ENCODE measurements around the gene HYOU1.
"Not testable (repeated sequence)": the region's sequence is repeated elsewhere in the genome, so short reads cannot be mapped to it uniquely, and the experiment has no call there.

HYOU1 gene

DNA sequence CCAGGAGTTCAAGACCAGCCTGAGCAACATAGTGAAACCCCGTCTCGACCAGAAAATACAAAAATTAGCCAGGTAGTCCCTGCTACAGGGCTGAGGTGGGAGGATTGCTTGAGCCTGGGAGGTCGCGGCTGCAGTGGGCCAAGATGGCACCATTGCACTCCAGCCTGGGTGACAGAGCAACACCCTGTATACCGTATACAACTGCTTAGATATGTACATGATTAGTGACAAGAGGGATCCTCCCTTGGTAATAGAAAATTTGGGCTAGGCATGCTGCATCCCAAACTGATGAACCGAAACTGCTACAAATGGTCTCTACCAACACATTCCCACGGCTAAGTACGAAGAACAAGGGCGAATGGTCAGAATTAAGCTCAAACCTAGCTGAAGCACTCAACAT, 14.1 kb downstream of the HYOU1 start:
- DNase-seq = no peak

DNA sequence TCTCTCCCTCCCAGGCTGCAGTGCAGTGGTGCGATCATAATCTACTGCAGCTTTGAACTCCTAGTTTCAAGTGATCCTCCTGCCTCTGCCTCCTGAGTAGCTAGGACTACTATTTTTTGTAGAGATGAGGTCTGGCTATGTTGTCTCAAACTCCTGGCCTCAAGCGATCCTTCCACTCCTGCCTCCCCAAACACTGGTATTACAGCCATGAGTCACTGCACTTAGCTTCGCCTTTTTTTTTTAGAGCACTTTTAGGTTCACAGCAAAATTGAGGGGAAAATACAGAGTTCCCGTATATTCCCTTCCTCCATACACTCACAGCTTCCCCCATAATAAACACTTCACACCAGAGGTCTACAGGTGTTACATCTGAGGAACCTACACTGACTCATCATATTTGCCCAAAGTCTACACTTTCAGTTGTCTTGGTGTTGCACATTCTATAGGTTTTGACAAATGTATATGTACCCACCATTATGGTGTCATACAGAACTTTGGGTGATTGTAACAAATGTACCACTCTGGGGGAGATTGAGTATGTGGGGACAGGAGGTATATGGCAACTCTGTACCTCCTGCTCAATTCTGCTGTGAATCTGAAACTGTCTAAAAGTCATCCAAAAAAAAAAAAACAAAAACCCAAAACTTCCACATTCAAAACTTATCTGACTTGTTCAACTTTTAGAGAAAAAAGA, 15.0 kb downstream of the HYOU1 start:
- DNase-seq = no peak

- DNase-seq = not testable (repeated sequence)
Measured at GRCh38 chr11:119039471-119039870, 17.5 kb downstream of the HYOU1 start.

DNA sequence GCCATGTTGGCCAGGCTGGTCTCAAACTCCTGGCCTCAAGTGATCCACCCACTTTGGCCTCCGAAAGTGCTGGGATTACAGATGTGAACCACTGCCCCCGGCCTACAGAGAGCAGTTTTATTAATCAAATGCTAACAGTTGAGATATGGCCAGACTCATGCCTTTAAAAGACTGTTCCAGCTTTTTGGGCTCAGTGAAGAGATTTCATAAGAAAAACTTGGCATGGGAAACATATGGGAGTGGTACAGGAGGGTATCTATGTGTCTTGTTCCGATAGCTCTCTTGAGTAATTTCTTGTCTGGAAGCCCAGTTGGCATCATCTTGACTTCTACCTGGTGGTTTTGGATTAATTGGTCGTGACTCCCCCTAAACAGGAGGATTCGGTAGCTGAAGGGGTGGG, 18.1 kb downstream of the HYOU1 start:
- DNase-seq = no peak

GRCh38 chr11:119034813-119035212, 22.2 kb downstream of the HYOU1 start:
- DNase-seq = no peak

GRCh38 chr11:119033421-119033820, 23.6 kb downstream of the HYOU1 start:
- DNase-seq = not testable (repeated sequence)

GRCh38 chr11:119031912-119032280, 25.1 kb downstream of the HYOU1 start:
- no peak for DNase-seq

DNA sequence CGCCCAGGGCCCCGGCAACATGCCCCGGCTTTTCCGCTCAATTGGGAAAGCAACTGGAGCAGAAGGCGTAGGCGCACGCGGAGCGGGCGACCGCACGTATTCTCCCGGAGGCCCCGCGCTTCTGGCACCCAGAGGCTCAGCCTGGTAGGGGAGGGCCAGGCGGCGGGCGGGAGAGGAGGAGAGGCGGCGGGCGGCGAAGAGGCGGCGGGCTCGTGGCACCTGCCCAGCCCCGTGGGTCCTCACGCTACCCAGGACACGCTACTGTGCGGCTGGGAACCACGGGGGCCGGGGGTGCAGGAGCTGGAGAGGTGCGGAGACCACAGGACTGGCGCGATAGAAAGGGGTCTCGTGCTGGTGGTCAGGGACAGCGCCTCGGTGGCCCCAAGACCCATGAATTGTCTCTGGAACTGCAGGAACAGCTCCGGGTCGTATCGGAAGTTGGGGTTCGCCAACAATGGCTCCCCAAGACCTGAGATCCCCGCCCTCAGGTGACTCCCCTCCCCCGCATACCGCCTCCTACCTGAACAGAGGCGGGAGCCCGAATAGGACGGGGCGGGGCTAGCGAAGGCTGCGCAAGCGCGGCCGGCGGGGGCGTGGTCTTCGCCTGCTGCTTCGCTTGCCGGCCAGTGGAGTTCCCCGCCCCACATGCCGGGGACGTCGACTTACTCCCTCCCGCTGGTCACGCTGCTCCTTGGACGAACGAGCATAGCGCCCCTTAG, 26.5 kb downstream of the HYOU1 start, which contains the start of gene SLC37A4:
Gene SLC37A4 (minus strand): TSS at position 549 of the 719 bp plus-strand sequence.
- DNase-seq = peak; percentile 99

DNA sequence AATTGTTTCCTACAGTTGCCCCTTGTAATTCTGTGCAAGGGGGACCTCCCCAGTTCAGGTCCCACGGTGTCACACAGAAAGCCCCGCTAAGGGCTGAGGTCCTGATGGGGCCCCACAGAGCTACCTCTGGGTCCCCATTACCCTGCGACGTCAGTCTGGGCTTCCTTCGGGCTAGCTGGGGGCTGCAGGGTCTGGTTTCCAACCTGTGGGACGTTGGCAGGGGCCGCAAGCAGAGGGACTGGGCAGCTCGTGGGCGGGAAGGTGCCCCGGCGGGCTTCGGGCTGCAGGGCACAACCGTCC, 27.0 kb downstream of the HYOU1 start:
- DNase-seq = no peak

- peak; percentile 55 for DNase-seq
Measured at GRCh38 chr11:119029340-119030028, 27.5 kb downstream of the HYOU1 start.

DNA sequence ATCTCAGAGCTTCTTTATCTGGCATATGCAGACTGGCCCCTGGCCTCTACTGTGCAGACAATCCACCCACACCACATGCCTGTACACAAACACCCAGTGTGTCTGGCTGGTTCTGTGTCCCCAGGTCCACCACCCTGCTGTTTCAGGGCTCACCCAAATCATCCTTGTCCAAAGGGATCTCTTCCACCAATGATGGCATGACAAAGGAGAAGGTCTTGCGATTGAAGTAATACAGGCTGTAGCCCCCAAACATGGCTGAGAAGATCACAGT, 28.0 kb downstream of the HYOU1 start:
- peak; percentile 64 for DNase-seq

DNA sequence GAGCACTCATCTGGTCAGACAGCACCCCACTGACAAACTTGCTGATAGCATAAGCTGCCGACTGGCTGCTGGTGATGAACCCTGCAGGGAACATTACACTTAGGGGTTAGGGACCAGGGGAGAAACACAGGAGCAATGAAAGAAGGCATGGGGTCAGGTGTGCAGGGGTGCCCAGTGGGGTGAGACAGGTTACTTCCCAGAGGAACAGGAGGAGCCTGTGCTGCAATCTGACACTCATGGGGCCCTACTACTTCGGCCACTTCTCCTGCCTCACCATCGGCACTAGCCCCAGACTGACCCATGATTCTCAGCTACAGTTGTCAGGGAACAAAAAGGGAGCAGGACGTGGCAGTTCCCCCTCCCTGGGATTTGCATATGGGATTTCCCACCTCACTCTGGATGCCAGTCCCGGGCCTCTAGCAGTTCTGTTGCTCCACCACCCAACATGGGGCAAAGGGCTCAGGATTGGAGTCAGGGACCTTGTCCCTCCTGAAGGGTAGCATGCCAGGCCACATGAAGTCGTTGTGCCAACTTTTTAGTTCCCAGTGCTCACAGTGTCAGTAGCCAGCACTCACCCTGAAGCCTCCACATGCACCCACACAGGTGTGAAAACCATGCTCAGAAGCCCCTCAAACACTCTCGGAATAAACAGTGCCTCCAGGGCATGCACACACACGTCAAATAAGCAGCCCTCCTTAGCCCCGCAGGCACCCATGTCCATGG, 28.5 kb downstream of the HYOU1 start:
- no peak for DNase-seq

- DNase-seq = no peak
Measured at GRCh38 chr11:119027561-119028345, 29.3 kb downstream of the HYOU1 start.

GRCh38 chr11:119026970-119027369, 30.0 kb downstream of the HYOU1 start:
- DNase-seq = no peak

DNA sequence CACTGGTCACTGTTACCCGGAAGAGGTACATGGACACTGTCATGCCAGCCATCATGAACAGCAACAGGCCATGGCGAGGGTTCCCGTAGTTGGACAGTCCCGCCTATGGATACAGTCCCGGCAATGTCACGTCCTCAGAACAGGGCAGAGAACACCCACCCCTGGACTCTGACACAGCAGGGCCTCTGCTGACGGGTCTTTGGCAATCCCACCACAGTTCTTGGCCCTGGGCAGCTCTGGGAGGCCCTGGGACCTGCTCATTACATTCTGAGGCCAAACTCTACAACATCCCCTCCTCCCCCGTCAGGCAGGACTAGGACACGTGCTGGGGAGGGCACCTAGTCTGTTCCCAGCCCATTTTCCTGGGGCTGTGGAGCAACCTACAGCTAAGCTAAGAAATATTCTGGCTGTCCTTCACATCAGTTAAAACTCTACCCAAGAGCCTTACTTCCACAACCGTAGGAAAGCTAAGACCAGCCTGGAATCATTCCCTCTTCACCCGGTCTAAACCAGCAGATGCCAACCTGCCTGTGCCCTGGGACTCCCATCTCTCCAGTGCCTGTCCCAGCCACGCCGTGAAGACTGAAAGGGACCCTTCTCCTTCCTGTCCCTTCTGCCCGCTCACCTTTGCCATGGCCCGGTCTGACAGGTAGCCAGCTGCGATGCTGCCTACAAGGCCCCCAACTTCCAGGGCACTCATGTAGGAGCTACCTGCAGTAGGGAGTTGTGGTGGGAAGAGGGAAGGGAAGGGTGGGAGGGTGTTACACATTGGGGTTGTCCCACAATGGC, 30.8 kb downstream of the HYOU1 start:
- no peak for DNase-seq

DNA sequence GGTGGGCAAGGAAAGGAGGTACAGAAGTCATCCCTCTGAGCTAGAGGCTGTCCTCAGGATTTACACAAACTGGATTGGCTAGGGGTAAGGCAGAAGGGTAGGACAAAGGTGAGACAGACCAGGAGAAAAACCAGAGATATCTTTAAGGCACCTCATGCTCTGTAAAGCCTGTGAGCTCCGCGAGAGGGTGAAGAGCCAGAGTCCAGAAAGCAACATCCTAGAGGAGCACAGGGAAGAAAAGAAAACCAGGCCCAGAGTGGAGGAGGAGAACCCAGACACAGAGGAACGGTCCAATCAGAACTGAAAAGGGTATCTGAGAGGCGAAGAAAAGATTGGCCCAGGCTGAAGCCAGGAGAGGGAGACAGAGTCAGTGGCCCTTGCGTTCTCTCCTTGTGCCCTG, 31.5 kb downstream of the HYOU1 start:
- no peak for DNase-seq

GRCh38 chr11:119025099-119025473, 31.9 kb downstream of the HYOU1 start:
- DNase-seq = no peak

GRCh38 chr11:119024430-119025098, 32.4 kb downstream of the HYOU1 start:
- no peak for DNase-seq

DNA sequence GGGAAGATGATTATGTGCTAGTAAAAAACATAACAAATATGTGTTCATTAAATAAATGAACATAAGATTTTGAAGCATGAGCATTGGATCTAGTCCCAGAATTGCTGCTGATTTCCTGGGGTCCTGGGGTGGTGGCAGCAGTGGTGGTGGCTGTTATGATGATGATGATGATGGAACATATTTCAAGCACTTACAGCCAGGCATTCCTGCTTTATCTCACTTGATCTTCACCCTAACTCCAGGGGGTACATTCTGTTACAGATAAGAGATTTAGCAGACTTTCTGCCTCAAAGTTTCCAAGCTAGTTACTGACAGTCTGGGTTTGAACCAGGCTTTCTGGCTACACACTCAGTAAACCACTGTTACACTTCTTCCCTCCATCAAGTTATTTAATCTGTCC, 33.3 kb downstream of the HYOU1 start:
- DNase-seq = no peak

- DNase-seq = no peak
Measured at GRCh38 chr11:119021631-119022030, 35.4 kb downstream of the HYOU1 start.

DNA sequence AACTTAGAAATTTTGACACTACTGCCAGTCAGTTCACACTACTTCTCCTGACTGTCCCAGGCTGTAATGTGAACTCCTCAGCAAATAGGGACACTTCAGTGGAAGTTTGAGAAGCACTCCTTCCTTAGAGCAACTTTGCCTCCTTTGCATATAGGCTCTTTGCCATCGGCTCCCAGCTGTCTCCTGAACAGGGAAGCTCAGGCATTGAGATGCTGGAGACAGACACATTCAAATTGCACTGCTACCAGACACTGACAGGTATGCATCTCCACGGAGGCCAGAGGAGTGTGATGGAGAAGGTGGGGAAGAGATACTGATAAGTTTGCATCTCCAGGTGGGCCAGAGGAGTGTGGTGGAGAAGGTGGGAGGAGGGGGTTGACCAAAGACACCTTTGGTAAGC, 37.0 kb downstream of the HYOU1 start:
- DNase-seq = no peak

All from hematopoietic multipotent progenitor cell treated with erythropoietin and hydrocortisone succinate and interleukin-3 and kit ligand, for 4 days (in vitro differentiated cells).